ENCODE results near the gene TEPSIN.
"Not testable (repeated sequence)": the region's sequence is repeated elsewhere in the genome, so short reads cannot be mapped to it uniquely, and the experiment has no call there.

TEPSIN gene

DNA sequence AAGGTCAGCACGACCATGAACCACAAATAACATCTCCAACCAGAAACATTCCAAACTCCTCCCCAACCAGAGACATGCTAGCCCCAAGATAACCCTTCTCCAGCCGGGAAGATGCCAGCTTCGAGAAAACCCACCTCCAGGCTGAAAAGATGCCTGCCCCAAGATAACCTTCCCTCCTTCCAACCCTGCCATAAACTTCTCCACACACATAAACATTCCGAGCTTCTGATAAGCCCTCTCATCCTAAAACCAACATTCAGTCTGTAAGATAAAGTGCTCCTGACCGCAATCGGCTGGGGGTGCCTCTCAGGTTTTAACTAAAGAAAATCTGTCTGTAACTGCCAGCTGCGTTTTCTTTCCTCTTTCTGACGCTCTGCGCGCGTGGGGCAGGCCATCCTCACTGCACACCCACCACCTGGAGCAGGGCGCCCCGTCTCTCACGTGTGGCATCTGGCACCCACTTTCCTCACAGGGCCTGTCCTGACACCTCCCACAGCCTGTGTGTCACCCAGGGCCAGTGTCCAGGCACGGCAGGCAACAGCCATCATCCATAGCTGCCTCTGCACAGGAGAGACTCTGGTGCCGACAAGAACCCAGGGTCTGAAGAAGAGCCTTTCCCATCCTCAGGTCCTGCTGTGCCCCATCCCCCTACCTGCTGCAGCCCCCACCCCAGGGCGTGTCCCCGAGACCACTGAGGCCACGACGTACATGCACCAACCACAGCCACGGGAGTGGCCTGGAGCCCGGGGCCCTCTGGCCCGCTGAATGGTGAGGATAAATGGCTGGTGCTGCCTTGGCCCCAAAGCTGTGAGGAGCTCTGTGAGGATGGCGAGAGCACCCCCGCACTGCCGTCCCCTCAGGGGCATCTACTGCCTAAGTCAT lies 3.7 kb downstream of the TEPSIN start:
- FAIRE-seq: no peak

DNA sequence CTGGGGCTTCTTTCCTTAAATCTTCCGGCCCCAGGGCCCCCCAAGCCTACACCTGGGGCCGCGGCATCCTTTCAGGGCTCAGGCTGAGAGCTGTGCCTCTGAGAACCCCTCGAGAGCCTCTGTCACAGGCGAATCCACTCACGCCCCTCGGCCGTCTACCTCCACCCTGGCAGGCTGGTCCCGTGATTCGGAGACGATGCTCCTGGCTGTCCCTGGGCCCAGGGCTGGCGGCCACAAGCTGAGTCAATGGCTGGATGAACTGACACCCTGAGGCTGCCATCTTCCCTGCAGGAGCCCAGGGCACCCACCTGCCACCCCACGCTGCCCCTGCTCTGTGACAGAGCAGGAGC lies 4.4 kb downstream of the TEPSIN start:
- no peak for FAIRE-seq

DNA sequence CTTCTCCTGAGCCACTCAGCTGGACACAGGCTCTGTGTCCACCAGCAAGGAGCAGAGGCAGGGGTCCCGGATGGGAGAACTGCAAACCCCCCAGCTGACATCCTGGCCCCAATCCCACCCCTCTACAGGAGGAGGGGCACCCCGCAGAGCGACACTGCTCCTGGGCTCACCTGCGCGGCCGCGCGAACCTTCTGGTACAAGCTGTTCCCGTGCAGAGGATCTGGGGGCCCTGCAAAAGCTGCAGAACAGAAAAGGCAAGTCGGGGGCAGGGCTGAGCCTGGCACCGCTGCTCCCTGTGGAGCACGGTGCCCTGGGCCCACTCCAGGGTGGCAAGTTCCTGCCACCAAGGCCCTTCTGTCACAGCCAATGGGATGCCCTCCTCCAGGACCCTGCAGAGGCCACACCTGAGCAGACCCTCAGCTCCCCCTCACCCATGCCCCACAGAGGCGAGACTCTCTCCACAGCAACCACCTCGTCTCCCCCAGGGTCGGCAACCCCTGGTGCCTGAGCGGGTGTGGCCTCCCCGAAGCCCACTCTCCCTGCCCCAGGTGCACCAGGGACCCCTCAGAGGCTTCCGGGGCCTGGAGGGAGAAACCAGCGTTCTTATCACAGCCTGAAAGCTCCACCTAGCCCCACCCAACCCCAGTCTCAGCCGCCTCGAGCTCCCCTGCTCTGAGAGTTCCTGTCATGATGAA lies 4.9 kb downstream of the TEPSIN start:
- FAIRE-seq: no peak

DNA sequence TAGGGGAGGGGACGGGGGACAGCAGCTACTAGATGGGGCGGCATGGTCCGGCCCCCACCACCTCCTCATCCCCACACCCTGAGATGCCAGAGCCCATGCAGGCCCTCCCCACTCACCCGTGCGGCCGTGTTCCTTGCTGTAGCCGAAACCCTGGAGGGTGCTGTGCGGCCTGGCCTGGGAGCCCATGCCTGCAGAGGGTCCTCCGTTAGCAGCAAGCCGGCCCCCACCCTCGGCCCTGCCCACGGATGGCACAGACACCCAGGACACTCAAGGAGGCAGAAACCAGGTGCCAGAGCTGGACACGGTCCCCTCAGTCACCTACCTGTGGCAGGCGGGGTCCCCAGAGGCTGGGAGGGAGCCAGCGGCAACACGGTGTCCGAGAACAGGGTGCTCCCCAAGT lies 5.5 kb downstream of the TEPSIN start:
- no peak for FAIRE-seq

DNA sequence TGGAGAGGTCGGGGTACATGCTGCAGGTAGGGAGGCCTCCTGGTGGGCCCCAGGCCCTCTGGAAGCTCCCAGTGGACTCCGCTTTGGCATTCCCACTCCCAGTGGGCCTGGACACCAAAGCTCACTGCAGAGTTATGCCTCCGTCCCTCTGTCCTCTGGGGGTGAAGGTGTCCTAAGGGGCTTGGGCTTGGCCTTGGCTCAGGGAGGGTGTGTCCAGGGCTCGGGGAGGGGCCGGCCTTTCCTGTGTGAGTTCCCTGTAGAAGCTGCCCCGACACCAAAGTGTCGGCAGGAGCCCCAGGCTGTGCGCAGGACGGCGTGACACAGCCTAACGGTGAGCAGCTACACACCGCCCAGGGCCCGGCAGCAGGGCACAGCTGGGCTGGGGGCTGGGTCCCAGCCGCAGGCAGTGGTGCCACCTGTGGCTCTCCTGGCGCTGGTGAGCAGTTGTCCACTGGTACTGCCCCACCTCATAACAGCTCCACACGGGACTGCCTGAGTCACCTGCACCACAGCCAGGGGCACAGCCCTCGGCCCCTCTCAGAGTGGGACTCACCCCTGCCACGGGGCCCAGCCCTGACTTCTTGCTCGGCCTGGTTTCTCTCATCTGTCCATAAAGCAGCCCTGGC lies 6.1 kb downstream of the TEPSIN start:
- no peak for FAIRE-seq

DNA sequence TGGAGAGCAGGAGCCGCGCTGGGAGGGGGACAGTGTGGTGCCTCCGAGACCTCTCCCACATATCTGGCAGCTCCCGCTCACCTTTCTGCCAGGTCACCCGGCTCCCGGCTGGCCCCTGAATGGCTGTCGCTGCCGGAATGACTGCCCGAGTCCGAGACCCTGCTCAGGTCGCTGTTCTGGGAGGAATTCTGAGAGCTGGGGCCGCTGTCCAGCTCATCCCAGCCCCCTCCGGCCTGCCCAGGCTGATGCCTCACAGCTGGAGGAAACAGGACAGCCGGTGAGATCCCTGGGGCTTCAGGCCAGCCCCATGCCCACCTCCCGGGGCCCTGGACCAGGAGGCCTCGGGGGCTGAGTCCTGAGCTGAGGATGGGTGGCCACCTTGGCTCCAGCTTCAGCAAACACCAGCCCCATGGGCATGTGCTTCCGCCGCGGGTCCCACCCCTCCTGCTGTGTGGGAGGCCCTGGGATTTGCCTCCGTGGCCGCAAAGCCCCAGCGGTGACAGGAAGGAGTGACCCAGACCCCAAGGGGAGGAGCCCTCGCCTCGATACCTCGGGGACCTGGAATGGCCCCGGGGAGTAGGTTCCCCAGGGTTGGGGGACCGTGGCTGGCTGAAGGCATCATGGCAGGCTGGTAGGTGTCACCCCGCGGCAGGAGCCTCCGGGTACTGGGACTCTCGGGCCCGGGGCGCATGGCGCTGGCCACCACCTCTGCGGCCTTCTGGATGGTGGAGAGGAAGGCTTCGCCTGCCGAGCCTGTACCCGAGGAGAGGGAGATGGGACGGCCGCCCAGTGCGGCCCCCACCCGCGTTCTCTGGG lies 6.9 kb downstream of the TEPSIN start:
- no peak for FAIRE-seq

DNA sequence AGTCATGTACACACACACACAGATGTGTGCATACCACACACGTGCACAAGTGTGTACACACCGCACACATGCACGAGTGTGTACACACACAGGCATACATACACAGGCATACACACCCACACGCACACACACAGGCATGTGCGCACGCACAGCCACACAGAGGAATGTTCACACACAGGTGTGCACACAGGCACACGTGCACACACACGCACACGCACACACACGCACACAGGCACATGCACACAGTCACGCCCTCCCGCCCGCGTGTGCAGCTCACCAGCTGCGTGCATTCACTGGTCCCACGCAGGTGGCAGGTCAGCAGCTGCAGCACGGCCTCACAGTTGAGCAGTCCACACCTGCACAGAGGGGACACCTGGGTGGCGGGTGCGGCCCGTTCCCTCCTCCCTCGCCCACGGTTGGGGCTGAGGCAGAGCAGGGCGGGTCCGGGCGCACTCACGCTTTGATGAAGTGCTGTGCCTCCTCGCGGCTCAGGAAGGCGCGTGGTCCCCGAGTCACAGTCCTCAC lies 7.7 kb downstream of the TEPSIN start:
- no peak for FAIRE-seq

DNA sequence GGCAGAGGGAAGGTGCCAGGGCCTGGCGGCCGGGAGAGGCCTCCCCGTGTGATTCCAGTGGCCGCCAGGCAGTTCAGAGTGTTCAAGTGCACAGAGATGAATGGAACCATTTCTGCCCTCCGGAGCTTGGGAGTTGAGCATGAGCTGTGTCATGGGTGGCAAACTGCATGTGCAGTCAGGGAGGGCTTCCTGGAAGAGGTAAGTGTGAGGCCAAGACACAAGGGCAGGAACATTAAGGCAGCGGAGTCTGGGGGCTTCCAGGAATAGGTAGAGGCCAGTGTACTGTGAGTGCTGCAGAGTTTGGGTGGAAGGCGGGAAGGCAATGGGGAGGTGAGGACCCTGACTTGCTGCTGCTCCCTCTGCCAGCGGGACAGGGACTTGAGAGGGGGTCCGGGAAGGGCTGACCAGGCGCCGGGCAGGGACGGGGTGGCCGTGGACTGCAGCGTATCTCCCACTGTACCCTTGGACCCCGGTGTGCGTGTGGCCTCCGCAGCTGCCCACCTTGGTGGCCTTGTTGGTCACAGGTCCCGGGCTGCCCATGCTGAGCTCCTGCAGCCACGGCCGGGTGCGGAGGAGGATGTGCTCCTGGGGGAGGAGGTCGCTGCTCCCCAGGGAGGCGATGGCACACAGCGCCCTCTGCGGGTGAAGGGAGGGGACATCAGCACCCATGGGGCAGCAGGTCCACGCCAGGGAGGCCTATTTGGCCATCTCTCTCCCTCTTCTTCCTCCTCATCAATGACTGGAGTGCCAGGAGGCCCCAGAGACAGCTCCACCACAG lies 8.6 kb downstream of the TEPSIN start:
- no peak for FAIRE-seq

DNA sequence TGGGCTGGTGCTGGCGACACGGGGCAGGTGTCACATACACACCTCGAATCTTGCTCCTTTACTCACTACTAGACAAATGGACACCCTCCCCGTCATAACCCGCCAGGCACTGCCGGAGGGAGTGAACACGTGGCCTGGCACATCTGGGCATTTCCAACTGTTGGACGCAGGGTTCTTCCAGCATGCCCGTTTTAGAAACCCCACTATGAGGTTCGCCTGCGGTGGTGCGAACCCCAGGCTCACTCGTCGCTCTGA lies 9.3 kb downstream of the TEPSIN start:
- no peak for FAIRE-seq

DNA sequence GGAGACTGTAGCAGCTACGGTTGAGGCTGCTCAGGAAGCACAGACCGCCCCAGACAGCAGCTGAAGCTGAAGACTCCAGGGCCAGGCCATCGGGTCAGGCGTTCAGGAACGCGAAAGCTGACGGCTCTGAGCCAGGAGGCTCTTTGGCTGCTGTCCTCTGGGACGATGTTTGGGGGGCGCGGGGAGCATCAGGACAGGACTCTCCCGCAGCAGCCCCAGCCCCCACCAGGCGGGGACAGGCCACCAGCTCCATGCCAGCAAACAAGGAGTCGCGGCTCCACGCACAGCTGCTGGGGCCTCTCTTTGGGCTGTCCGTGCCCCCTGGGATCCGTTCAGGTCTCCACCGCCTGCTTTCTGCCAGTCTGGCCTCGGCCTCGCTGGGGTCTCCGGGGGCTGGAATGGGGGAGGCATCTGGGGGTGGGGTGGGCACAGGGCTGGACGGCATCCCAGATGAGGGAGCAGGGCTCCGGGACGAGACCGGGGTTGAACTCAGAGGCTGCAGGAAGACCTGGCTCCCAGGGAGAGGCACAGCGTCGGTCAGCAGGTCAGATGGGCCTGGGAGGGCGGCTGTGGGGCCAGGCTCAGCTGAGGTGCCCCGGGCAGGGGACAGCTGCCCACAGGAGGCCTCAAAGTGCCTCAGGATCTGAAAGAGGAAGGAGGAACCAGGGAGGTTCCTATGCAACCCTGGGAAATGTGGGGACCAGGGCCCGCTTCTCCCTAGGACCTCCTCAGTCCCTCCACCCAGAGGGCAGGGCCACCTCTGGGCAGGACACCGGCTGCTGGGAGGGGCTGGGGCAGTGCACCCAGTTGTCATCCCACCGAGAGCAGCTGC lies 9.8 kb downstream of the TEPSIN start:
- FAIRE-seq: no peak

DNA sequence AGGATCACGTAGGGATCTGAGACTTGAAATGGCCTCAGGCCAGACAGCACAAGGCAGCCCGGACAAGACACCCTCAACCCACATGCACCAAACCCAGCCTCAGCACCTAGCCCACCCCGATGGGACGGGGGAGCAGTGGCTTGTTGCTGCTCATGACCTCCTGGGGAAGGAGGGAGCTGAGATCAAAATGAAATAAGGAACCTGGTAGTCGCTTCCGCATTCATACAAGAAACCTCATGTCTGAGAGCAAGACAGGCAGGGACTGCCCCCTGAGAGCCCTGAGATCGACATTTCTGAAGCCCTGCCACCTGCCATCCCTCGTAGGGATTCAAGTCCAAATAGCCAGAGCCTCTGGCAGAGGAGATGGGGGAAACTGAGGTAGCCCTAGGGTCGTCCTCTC lies 10.4 kb downstream of the TEPSIN start:
- no peak for FAIRE-seq

DNA sequence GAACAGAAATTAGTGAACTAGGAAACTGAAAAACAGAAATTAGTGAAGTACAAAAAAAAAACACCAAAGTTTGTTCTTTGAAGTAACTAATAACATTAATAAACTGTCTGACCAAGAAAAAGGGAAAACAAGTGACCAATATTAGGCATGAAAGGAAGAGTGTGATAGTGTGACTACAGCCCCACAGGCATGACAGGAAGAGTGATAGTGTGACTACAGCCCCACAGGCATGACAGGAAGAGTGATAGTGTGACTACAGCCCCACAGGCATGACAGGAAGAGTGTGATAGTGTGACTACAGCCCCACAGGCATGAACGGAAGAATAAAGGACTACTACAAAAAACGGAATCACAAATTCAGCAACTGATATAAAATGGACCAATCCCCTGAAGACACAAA lies 11.2 kb downstream of the TEPSIN start:
- FAIRE-seq: not testable (repeated sequence)

DNA sequence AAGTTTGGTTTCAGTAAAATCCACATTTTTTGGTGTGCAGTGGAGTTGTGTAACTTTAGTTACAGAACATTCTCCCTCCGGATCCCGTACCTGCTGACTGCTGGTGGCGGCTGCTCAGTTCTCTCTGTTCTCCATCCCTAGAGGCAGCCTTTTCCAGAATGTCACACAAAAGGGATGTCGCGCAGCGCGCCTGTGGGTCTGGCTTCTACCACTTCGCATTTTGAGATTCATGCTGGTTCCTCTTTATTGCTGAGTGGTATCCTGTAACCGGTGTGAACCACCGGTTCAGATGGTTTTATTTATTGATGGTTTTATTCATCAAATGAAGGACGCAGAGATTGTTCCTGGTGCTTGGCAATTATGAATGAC lies 15.1 kb downstream of the TEPSIN start:
- no peak for FAIRE-seq

DNA sequence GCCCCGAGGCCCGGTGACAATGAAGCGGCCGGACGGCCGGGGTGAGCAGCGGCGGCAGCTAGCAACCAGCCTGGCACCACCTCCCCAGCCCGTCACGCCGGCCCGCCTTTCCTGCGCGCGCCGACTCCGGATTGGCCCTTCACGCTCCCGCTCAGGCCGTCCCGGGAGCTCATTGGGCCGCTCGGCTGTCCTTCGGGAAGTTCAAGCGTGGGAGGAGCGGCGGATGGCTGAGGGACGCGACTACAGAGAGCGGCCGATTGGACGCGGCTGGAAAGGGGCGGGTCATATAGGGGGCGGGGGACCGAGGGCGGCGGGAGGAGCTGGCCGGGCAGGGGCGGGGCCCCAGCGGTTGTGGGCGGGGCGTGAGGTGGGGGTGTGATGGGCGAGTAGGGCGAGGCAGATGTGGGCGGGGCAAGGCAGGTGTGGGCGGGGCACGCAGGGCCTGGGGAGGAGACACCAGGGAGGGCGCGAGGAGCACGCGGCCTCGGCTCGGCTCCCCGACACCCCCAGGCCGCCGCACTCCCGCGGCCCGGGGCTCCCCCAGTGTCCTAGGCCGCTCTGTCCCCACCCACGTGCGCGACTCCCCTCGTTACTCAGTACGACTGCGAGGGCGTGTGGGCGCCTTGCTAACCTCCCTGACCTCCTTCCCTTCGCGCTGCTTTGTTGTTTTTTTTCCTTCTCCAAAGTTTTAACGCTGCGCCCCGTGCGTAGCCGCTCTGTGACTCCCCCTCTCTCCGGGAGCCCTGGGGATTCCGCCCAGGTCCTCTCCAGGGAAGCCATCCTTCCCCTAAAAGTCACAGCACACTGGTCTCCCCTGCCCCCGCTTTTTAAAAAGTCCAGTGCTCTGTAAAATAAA lies 15.7 kb downstream of the TEPSIN start, which contains the start of gene CEP131:
Gene CEP131 (minus strand): TSS at position 60 of the 856 bp plus-strand sequence. CDS start 2,909 bp downstream, outside the sequence.
- FAIRE-seq: peak; percentile 9

DNA sequence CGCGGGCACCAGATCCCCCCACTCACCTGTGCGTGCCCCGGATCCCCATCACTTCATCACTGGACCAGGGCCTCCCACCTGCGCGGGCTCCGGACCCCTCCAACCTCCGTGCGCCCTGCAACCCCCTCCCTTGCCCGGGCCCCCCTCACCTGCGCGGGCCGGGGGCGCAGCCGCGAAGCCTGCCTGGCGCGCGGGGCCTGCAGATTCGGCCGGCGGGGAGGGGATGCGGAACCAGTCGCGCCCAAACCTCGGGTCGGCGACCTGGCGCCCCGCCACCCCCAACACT lies 16.3 kb downstream of the TEPSIN start:
- no peak for FAIRE-seq

DNA sequence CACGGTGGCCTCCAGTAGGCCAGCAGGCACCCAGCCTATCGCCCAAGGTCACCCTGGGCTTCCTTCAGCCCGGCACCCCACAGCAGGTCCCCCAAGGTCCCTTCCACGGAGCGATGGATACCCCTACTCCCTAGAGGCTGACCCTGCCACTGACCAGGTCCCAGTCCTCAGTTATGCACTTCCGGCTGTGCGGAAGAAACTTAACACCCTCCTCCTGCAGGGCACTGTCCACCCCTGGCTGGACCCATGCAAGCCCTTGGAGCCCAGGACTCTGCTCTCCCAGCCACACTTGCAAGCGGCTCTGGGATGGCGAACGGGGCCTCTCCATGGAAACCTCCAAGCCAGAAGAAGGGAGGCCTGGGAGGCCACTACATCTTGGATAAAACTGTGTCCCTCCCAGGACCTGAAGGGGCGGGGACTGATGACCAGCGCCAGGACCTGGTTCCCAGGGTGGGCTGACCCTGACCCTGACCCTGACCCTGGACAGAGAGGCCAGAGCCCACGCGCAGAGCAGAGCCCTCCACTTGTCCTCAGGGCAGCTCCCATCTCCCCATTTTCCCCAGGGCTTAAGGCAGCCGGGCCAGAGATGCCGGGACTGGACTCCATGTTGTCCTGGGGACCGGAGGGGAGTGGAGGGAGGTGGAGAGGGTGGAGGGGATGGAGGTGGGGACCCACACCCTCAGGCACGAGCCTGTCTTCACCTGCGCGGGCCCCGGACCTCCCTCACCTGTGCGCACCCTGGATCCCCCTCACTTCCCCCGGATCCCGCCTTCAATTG lies 16.8 kb downstream of the TEPSIN start:
- FAIRE-seq: no peak

DNA sequence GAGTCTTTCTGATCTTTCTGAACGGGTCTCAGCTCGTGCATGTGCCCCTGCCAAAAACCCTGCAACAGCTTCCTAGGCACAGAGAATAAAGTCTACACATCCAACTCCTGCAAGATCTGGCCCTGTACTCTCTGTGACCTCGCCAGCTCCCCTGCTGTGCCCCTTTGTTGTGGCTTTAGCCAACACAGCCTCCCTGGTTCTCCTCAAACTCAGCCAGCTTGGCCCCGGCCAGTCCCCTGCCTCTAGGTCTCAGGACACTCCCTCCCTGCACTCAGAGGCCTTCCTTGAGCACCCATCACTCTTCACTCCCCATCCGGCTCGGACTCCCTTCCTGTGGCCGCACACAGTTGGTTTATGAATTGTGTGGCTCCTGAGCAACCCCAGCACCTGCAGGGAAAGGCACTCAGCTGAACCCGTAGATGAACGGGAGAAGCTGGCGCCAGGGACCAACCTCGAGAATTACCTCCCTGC lies 17.4 kb downstream of the TEPSIN start:
- no peak for FAIRE-seq

DNA sequence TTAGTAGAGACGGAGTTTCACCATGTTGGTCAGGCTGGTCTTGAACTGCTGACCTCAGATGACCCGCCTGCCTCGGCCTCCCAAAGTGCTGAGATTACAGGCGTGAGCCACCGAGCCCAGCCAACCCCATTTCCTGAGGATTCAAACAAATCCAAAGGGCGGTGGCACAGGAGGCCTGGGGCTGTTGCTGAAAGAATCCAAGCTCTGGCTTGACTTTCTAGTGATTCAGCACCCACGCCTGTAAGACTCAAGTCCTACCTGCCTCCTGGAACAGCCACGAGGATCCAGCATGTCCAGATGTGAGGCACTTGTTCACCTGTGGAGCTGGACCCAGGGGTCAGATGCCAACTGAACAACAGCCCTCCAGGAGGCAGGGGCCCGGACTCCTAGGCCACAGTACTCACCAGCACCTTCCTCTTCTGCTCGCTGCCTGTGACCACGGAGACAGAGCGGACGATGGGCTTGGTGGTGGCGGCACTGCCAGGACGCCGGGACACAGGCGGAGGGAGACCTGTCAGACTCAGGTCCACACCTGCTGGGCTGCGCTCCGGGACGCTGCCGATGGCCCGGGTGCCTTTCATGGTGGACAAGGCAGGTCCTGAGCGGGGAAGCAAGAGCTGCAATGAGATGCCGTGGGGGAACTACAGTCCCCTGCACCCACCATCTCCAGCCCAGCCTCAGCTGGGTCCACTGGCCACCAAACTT lies 19.2 kb downstream of the TEPSIN start:
- no peak for FAIRE-seq

DNA sequence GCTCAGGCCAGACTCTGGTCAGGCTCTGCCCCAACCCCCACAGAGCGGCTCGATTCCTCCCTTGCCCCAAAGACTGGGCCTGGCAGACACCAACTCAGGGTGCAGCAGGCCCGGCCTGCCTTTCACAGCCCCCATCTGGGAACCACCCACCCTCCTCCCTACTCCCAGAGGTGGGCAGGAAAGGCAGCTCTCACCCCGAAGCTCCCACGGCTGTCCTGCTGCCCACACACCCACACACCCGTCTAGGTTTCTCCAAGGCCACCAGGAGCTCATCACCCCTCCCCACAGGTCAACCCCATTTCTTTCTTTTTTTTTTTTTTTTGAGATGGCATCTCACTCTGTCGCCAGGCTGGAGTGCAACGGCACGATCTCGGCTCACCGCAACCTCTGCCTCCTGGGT lies 19.9 kb downstream of the TEPSIN start:
- FAIRE-seq: no peak
